Measurements from ENCODE around the gene SNRPD2.

- TF ChIP-seq CTCF (IDR thresholded peaks at IDR 0.05; ENCODE audit: low read length) = no peak
- TF ChIP-seq EZH2 (IDR thresholded peaks at IDR 0.05; ENCODE audit: borderline replicate concordance, low read length) = no peak
Observed at GRCh38 chr19:45712699-45713067, 20.9 kb upstream of the SNRPD2 start.

Measured in OCI-LY1 (cell line).